HepG2 (cell line): ENCODE measurements around the gene PHKB. TPM values are rescaled to one million over a fixed set of nuclear protein-coding genes. Genes with fewer than 3 reads are reported as not detected.
A peak's percentile ranks its signal among the peaks of the same experiment; 100 is the strongest.

Experiments
- CEBPG ChIP-seq: IDR thresholded peaks from 2 replicates; pipeline ENCODE4 v1.6.1; 2016
- CREM ChIP-seq, 2 experiments: sonication (generic) in 1 of 2; formaldehyde crosslinking in 1 of 2; IDR thresholded peaks; 2 replicates each; pipeline versions ENCODE4 v1.4.0 to v1.6.1; 2016 to 2020; ENCODE audit warnings: antibody characterized with exemption in 1 of 2, mild to moderate bottlenecking in 1 of 2, missing genetic modification reagents in 1 of 2
- DPF2 ChIP-seq: sonication (generic); formaldehyde crosslinking; IDR thresholded peaks from 2 replicates; pipeline ENCODE4 v1.4.0; 2020; ENCODE audit warnings: mild to moderate bottlenecking, low read depth, missing genetic modification reagents, borderline replicate concordance
- E2F1 ChIP-seq: sonication (generic); formaldehyde crosslinking; IDR thresholded peaks from 2 replicates; pipeline ENCODE4 v1.5.0; 2020; ENCODE audit warnings: missing genetic modification reagents
- ETS1 ChIP-seq: sonication (generic); formaldehyde crosslinking; IDR thresholded peaks from 2 replicates; pipeline ENCODE4 v1.4.0; 2020; ENCODE audit warnings: missing genetic modification reagents
- HOXA3 ChIP-seq: sonication (generic); formaldehyde crosslinking; IDR thresholded peaks from 2 replicates; pipeline ENCODE4 v1.5.0; 2020; ENCODE audit warnings: missing genetic modification reagents
- KDM2A ChIP-seq: sonication (generic); formaldehyde crosslinking; IDR thresholded peaks from 2 replicates; pipeline ENCODE4 v1.4.0; 2020; ENCODE audit warnings: low read depth, missing genetic modification reagents, borderline replicate concordance
- KLF11 ChIP-seq: IDR thresholded peaks from 2 replicates; pipeline ENCODE4 v1.6.1; 2016; ENCODE audit warnings: missing compliant biosample characterization
- NAIF1 ChIP-seq: sonication (generic); formaldehyde crosslinking; IDR thresholded peaks from 2 replicates; pipeline ENCODE4 v1.5.0; 2020; ENCODE audit warnings: mild to moderate bottlenecking, missing genetic modification reagents, borderline replicate concordance
- PAF1 ChIP-seq: IDR thresholded peaks from 2 replicates; pipeline ENCODE4 v1.6.1; 2016; ENCODE audit warnings: missing genetic modification reagents, missing compliant biosample characterization
- PCBP1 ChIP-seq: fragments of 200-400 bp; formaldehyde crosslinking; IDR thresholded peaks from 2 replicates; pipeline ENCODE4 v1.6.1; 2017; ENCODE audit warnings: mild to moderate bottlenecking, low read depth, low read length, borderline replicate concordance
- PLSCR1 ChIP-seq: sonication (generic); formaldehyde crosslinking; IDR thresholded peaks from 2 replicates; pipeline ENCODE4 v1.5.0; 2020; ENCODE audit warnings: missing genetic modification reagents, mild to moderate bottlenecking, borderline replicate concordance
- POLR2A ChIP-seq, 2 experiments: IDR thresholded peaks; 2 replicates each; pipeline ENCODE4 v1.6.1; 2011; ENCODE audit warnings: low read depth in 2 of 2, low read length in 2 of 2, mild to moderate bottlenecking in 1 of 2, moderate library complexity in 1 of 2; ENCODE audit not compliant: insufficient read depth in 1 of 2
- PPARG ChIP-seq: conservative IDR thresholded peaks from 2 replicates; pipeline ENCODE4 v1.6.1; 2016; ENCODE audit warnings: missing biosample characterization, missing genetic modification reagents
- RFXANK ChIP-seq: IDR thresholded peaks from 2 replicates; pipeline ENCODE4 v1.6.1; 2016
- SIX4 ChIP-seq: sonication (generic); formaldehyde crosslinking; IDR thresholded peaks from 2 replicates; pipeline ENCODE4 v1.4.0; 2020; ENCODE audit warnings: missing genetic modification reagents
- SMC3 ChIP-seq: IDR thresholded peaks from 2 replicates; pipeline ENCODE4 v1.6.1; 2011; ENCODE audit warnings: low read length, improper control_type of control experiment
- SP4 ChIP-seq: sonication (generic); formaldehyde crosslinking; IDR thresholded peaks from 2 replicates; pipeline ENCODE4 v1.8.1; 2023; ENCODE audit warnings: mild to moderate bottlenecking, missing genetic modification reagents
- SRF ChIP-seq: IDR thresholded peaks from 2 replicates; pipeline ENCODE4 v1.6.1; 2011; ENCODE audit warnings: mild to moderate bottlenecking, low read depth, low read length, moderate library complexity
- ZBTB21 ChIP-seq: sonication (generic); formaldehyde crosslinking; IDR thresholded peaks from 2 replicates; pipeline ENCODE4 v1.4.0; 2020; ENCODE audit warnings: missing genetic modification reagents
- ZNF232 ChIP-seq: sonication (generic); formaldehyde crosslinking; IDR thresholded peaks from 2 replicates; pipeline ENCODE4 v1.4.0; 2020; ENCODE audit warnings: missing genetic modification reagents, borderline replicate concordance
- ZNF629 ChIP-seq: sonication (generic); formaldehyde crosslinking; conservative IDR thresholded peaks from 2 replicates; pipeline ENCODE4 v1.5.0; 2020; ENCODE audit warnings: missing genetic modification reagents
- ZNF644 ChIP-seq: IDR thresholded peaks from 2 replicates; pipeline ENCODE4 v1.6.1; 2016; ENCODE audit warnings: low read depth
- ZNF7 ChIP-seq: IDR thresholded peaks from 2 replicates; pipeline ENCODE4 v1.6.1; 2016; ENCODE audit warnings: missing biosample characterization, missing genetic modification reagents
- ZNF781 ChIP-seq: sonication (generic); formaldehyde crosslinking; IDR thresholded peaks from 2 replicates; pipeline ENCODE4 v1.5.1; 2020; ENCODE audit warnings: borderline replicate concordance, mild to moderate bottlenecking, missing genetic modification reagents; ENCODE audit errors: not compliant biosample characterization
- ZSCAN20 ChIP-seq: sonication (generic); formaldehyde crosslinking; IDR thresholded peaks from 2 replicates; pipeline ENCODE4 v1.4.0; 2020; ENCODE audit warnings: missing genetic modification reagents, mild to moderate bottlenecking, borderline replicate concordance
- polyA plus RNA-seq, 8 experiments: library from polyadenylated mRNA; depleted of rRNA in 3 of 8; stranded (reverse) in 7 of 8; unstranded in 1 of 8; fragments of >200 nt; fragmentation: Illumina TruSeq in 4 of 8; extraction: Trizol in 4 of 8; gene quantifications; 2 replicates each; pipeline versions ENCODE4 v1.2.1 to v1.2.3, GENCODE V29; 2011 to 2016; ENCODE audit warnings: low read depth in 4 of 8, missing spikeins in 1 of 8, mixed read lengths in 1 of 8; ENCODE audit not compliant: insufficient read depth in 1 of 8
- total RNA-seq, 5 experiments: library from RNA; depleted of rRNA; stranded (reverse); fragments of >200 nt; fragmentation: Illumina TruSeq; extraction: Trizol; gene quantifications; 2 replicates each; pipeline ENCODE4 v1.2.3, GENCODE V29; 2016; ENCODE audit warnings: low read depth in 1 of 5

Gene PHKB
- total and polyA plus RNA-seq, 2 of the 13 experiments (the other 11 are each of a cell fraction or from before 2014, with no cell fraction given): 66.0 to 80.8 TPM

- TF ChIP-seq POLR2A (IDR thresholded peaks at IDR 0.05; ENCODE audit: insufficient read depth in 1 of 2, low read depth in 2 of 2, low read length in 2 of 2): peak; percentile 80 to 86; a peak in 3 of 4 replicates
- TF ChIP-seq ZBTB21: peak; percentile 17; the same call in 1 of the 2 replicates
- peak; percentile 97 for TF ChIP-seq SP4 (CRISPR knock-in tag)
- TF ChIP-seq NAIF1 (CRISPR knock-in tag): peak; percentile 85; the same call in 1 of the 2 replicates
- TF ChIP-seq ZSCAN20 (CRISPR knock-in tag): peak; percentile 89; the same call in 1 of the 2 replicates
- no peak for TF ChIP-seq ETS1 (CRISPR knock-in tag)
- no peak for TF ChIP-seq PAF1
- peak; percentile 87 for TF ChIP-seq E2F1 (CRISPR knock-in tag)
- no peak for TF ChIP-seq ZNF644 (CRISPR knock-in tag)
- no peak for TF ChIP-seq SRF
- TF ChIP-seq PLSCR1: no peak
- 0 out of 2 replicates have a peak, but pooled peaks have one; percentile 25 for TF ChIP-seq PCBP1
- TF ChIP-seq KDM2A (CRISPR knock-in tag): peak; percentile 76
- peak; percentile 95 for TF ChIP-seq ZNF232 (CRISPR knock-in tag)
- 0 out of 2 replicates have a peak, but pooled peaks have one; percentile 31 for TF ChIP-seq ZNF629 (CRISPR knock-in tag)
- no peak for TF ChIP-seq ZNF781
- peak; percentile 52 for TF ChIP-seq CEBPG (CRISPR knock-in tag)
- TF ChIP-seq DPF2: no peak
- no peak for TF ChIP-seq SMC3
- peak; percentile 44; the same call in 1 of the 2 replicates for TF ChIP-seq SIX4 (CRISPR knock-in tag)
- no peak; the same call in 1 of the 2 replicates for TF ChIP-seq RFXANK
- no peak; the same call in 1 of the 2 replicates for TF ChIP-seq ZNF7 (CRISPR knock-in tag)
- TF ChIP-seq HOXA3 (CRISPR knock-in tag): peak; percentile 85
- TF ChIP-seq PPARG (CRISPR knock-in tag): no peak
- TF ChIP-seq KLF11 (CRISPR knock-in tag): no peak
- no peak for TF ChIP-seq CREM (IDR thresholded peaks at IDR 0.05)
- TF ChIP-seq CREM (CRISPR knock-in tag; IDR thresholded peaks at IDR 0.05): no peak
Observed at GRCh38 chr16:47460711-47461597, at the start of gene PHKB, which contains the start of gene ITFG1 (continued).
